ENCODE results near the gene BRAP.

GRCh38 chr12:111730420-111730819 is 44.7 kb upstream of the BRAP start:
- TF ChIP-seq YY1 (IDR thresholded peaks at IDR 0.05; ENCODE audit: insufficient read depth, insufficient read length): no peak
- TF ChIP-seq SUZ12 (IDR thresholded peaks at IDR 0.05; ENCODE audit: extremely low read depth, insufficient read depth, insufficient read length): no peak
